Measurements from ENCODE around the gene ANKRD62.

Gene ANKRD62

GRCh38 chr18:12048010-12048826 lies 45.4 kb upstream of the ANKRD62 start:
- H3K9ac ChIP-seq = no peak overlapping the region
- no peaks in the 10 kb centered on the region for H3K36me3 ChIP-seq (ENCODE audit: control insufficient read depth, insufficient read depth, low read length)
- H2AFZ ChIP-seq = no peak overlapping the region
- no peaks in the 10 kb centered on the region for H3K79me2 ChIP-seq
- no peaks in the 10 kb centered on the region for H3K27me3 ChIP-seq (ENCODE audit: control insufficient read depth, insufficient read depth, low read length)
- TF ChIP-seq, protein P1, sequence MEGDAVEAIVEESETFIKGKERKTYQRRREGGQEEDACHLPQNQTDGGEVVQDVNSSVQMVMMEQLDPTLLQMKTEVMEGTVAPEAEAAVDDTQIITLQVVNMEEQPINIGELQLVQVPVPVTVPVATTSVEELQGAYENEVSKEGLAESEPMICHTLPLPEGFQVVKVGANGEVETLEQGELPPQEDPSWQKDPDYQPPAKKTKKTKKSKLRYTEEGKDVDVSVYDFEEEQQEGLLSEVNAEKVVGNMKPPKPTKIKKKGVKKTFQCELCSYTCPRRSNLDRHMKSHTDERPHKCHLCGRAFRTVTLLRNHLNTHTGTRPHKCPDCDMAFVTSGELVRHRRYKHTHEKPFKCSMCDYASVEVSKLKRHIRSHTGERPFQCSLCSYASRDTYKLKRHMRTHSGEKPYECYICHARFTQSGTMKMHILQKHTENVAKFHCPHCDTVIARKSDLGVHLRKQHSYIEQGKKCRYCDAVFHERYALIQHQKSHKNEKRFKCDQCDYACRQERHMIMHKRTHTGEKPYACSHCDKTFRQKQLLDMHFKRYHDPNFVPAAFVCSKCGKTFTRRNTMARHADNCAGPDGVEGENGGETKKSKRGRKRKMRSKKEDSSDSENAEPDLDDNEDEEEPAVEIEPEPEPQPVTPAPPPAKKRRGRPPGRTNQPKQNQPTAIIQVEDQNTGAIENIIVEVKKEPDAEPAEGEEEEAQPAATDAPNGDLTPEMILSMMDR (IDR thresholded peaks at IDR 0.05) = no peak
- H3K9me3 ChIP-seq (ENCODE audit: control insufficient read depth, low read length) = no peaks in the 10 kb centered on the region
- no peak overlapping the region for H3K4me2 ChIP-seq (ENCODE audit: low read length)
- H3K27ac ChIP-seq = no peak overlapping the region
- H3K4me3 ChIP-seq (ENCODE audit: low read depth, low read length) = no peak overlapping the region
- no peaks in the 10 kb centered on the region for H3K4me1 ChIP-seq

DNA sequence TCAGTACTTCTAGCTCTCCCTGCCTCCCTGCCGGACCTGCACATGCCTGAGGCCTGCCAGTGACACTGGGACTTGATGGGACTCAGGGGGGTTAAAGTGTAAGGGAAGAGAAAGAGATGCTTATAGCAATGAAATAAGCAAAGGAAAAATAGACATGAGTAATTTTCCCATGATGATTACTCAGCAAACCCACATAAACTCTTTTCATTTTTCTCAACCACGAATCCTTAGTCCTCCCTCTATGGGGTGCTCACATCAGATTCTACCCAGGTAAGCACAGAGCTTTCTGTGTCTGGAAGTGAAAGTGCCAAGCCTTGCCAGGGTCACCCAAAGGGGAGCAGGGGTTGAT lies 44.8 kb upstream of the ANKRD62 start:
- no peak overlapping the region for H3K4me2 ChIP-seq (ENCODE audit: low read length)
- H3K36me3 ChIP-seq (ENCODE audit: control insufficient read depth, insufficient read depth, low read length) = no peaks in the 10 kb centered on the region
- H3K79me2 ChIP-seq = no peaks in the 10 kb centered on the region
- H3K27ac ChIP-seq = no peak overlapping the region
- H3K4me3 ChIP-seq (ENCODE audit: low read depth, low read length) = no peak overlapping the region
- no peak overlapping the region for H3K9ac ChIP-seq
- H3K4me1 ChIP-seq = no peaks in the 10 kb centered on the region
- no peaks in the 10 kb centered on the region for H3K27me3 ChIP-seq (ENCODE audit: control insufficient read depth, insufficient read depth, low read length)
- H2AFZ ChIP-seq = no peak overlapping the region
- H3K9me3 ChIP-seq (ENCODE audit: control insufficient read depth, low read length) = no peaks in the 10 kb centered on the region
- TF ChIP-seq, protein P1 (IDR thresholded peaks at IDR 0.05) = no peak

DNA sequence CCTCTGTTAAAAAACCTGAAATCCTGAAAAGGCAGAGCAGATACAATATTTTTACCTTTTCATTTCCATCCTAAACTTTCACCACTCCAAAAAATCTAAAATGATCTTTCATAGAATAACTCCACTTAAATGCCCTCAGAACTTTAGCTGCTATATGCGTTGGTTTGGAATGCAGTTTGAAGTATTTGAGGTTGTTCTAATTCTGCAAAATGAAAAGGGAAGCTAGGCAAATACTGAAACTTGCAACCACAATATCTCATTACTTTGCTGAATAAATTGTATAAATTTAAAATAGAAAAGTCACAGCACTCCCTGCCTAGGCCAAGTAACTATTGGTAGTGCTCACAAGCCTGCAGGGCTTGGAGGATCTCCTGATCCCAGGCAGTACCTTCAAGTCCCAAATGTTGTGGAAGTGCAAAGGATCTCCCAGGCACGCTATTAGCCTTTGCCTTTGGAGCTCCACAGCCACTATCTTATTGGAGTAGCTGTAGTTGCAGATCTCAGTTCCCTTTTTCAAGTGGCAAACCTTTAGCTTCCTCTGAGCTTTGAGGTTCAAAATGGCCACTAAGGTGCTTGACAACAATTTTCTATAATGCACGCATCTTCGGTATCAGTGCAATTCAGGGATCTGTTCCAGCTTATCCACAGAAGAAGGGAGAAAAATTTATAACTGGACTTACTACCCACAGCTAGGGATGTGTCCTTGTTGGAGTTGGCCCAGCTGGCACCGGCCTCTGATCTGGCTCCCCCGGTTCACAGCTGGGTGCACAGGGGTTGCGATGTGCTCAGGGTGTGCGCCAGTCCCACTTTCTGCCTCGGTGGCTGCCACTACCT lies 43.4 kb upstream of the ANKRD62 start:
- Histone ChIP-seq H3K36me3 (ENCODE audit: control insufficient read depth, insufficient read depth, low read length) (no peaks in the 10 kb centered on the region), H3K79me2 (no peaks in the 10 kb centered on the region), H3K4me3 (ENCODE audit: low read depth, low read length) (no peak overlapping the region), H3K9ac (no peak overlapping the region), H2AFZ (no peak overlapping the region), H3K9me3 (ENCODE audit: control insufficient read depth, low read length) (no peaks in the 10 kb centered on the region), H3K4me1 (no peaks in the 10 kb centered on the region), H3K4me2 (ENCODE audit: low read length) (no peak overlapping the region), H3K27me3 (ENCODE audit: control insufficient read depth, insufficient read depth, low read length) (no peaks in the 10 kb centered on the region), H3K27ac (no peak overlapping the region)
- TF ChIP-seq, protein P1 (IDR thresholded peaks at IDR 0.05) = no peak

GRCh38 chr18:12052866-12053265 lies 40.8 kb upstream of the ANKRD62 start:
- H3K27ac ChIP-seq = no peak overlapping the region
- H3K9me3 ChIP-seq (ENCODE audit: control insufficient read depth, low read length) = no peaks in the 10 kb centered on the region
- H2AFZ ChIP-seq = no peak overlapping the region
- H3K4me2 ChIP-seq (ENCODE audit: low read length) = no peak overlapping the region
- H3K4me3 ChIP-seq (ENCODE audit: low read depth, low read length) = no peak overlapping the region
- TF ChIP-seq, protein P1 (IDR thresholded peaks at IDR 0.05) = no peak
- H3K36me3 ChIP-seq (ENCODE audit: control insufficient read depth, insufficient read depth, low read length) = no peaks in the 10 kb centered on the region
- H3K27me3 ChIP-seq (ENCODE audit: control insufficient read depth, insufficient read depth, low read length) = no peaks in the 10 kb centered on the region
- no peaks in the 10 kb centered on the region for H3K4me1 ChIP-seq
- H3K9ac ChIP-seq = no peak overlapping the region
- H3K79me2 ChIP-seq = no peaks in the 10 kb centered on the region
